Trophoblast cell (in vitro differentiated cells and primary cell): ENCODE data around the gene LAMB4.

Source experiments
- DNase-seq, 2 donors: peaks; one replicate each; pipeline ENCODE4 v3.0.0-alpha.2; 2016
- H2AFZ ChIP-seq: 2 replicates; pipeline ENCODE4 v1.6.1; 2013; ENCODE audit warnings: low read length, moderate library complexity, mild to moderate bottlenecking; ENCODE audit not compliant: insufficient read depth, poor library complexity
- H2AK5ac ChIP-seq: 2 replicates; pipeline ENCODE4 v1.6.1; 2013; ENCODE audit warnings: mild to moderate bottlenecking, low read length
- H2BK120ac ChIP-seq: 2 replicates; pipeline ENCODE4 v1.6.1; 2013; ENCODE audit warnings: low read length, mild to moderate bottlenecking, moderate library complexity; ENCODE audit not compliant: insufficient read depth, poor library complexity
- H2BK12ac ChIP-seq: 2 replicates; pipeline ENCODE4 v1.6.1; 2013; ENCODE audit warnings: mild to moderate bottlenecking, low read length, moderate library complexity
- H2BK5ac ChIP-seq: 2 replicates; pipeline ENCODE4 v1.6.1; 2013; ENCODE audit warnings: low read length, low read depth, moderate library complexity, mild to moderate bottlenecking; ENCODE audit not compliant: poor library complexity
- H3K14ac ChIP-seq: 2 replicates; pipeline ENCODE4 v1.6.1; 2013; ENCODE audit warnings: mild to moderate bottlenecking, low read length
- H3K18ac ChIP-seq: 2 replicates; pipeline ENCODE4 v1.6.1; 2013; ENCODE audit warnings: mild to moderate bottlenecking, low read length
- H3K23ac ChIP-seq: 2 replicates; pipeline ENCODE4 v1.6.1; 2013; ENCODE audit warnings: low read length
- H3K27ac ChIP-seq: 2 replicates; pipeline ENCODE4 v1.5.1; 2013; ENCODE audit warnings: low read depth, mild to moderate bottlenecking, inconsistent platforms, low read length, moderate library complexity
- H3K27me3 ChIP-seq: 2 replicates; pipeline ENCODE4 v1.6.1; 2013; ENCODE audit warnings: inconsistent platforms, mild to moderate bottlenecking, low read length, moderate library complexity; ENCODE audit not compliant: insufficient read depth
- H3K36me3 ChIP-seq, 2 experiments: 1 replicate in 1 of 2; 2 replicates in 1 of 2; pipeline ENCODE4 v1.6.1; 2013; ENCODE audit warnings: low read length in 2 of 2, mild to moderate bottlenecking in 2 of 2, moderate library complexity in 1 of 2; ENCODE audit not compliant: insufficient read depth in 2 of 2, control insufficient read depth in 1 of 2
- H3K4ac ChIP-seq: 2 replicates; pipeline ENCODE4 v1.6.1; 2013; ENCODE audit warnings: low read depth, mild to moderate bottlenecking, low read length, moderate library complexity
- H3K4me1 ChIP-seq, 2 experiments: 1 replicate in 1 of 2; 2 replicates in 1 of 2; pipeline ENCODE4 v1.6.1; 2013; ENCODE audit warnings: low read length in 2 of 2, mild to moderate bottlenecking in 2 of 2, moderate library complexity in 1 of 2; ENCODE audit not compliant: insufficient read depth in 2 of 2, control insufficient read depth in 1 of 2
- H3K4me2 ChIP-seq: 2 replicates; pipeline ENCODE4 v1.6.1; 2013; ENCODE audit warnings: inconsistent platforms, mild to moderate bottlenecking, low read length, moderate library complexity
- H3K4me3 ChIP-seq: 2 replicates; pipeline ENCODE4 v1.5.1; 2013; ENCODE audit warnings: mild to moderate bottlenecking, low read depth, low read length, inconsistent platforms
- H3K79me1 ChIP-seq: one replicate; pipeline ENCODE4 v1.6.1; 2013; ENCODE audit warnings: low read length
- H3K79me2 ChIP-seq: 2 replicates; pipeline ENCODE4 v1.6.1; 2013; ENCODE audit warnings: low read length, mild to moderate bottlenecking; ENCODE audit not compliant: control insufficient read depth, insufficient read depth, poor library complexity
- H3K9ac ChIP-seq: 2 replicates; pipeline ENCODE4 v1.6.1; 2013; ENCODE audit warnings: mild to moderate bottlenecking, low read length
- H3K9me3 ChIP-seq: 2 replicates; pipeline ENCODE4 v1.6.1; 2013; ENCODE audit warnings: low read depth, mild to moderate bottlenecking, control low read depth, inconsistent platforms, low read length; ENCODE audit not compliant: insufficient read depth
- H4K12ac ChIP-seq: 2 replicates; pipeline ENCODE4 v1.6.1; 2013; ENCODE audit warnings: low read depth, mild to moderate bottlenecking, low read length, moderate library complexity
- H4K8ac ChIP-seq: 2 replicates; pipeline ENCODE4 v1.6.1; 2013; ENCODE audit warnings: low read depth, mild to moderate bottlenecking, low read length, moderate library complexity
- H4K91ac ChIP-seq: one replicate; pipeline ENCODE4 v1.6.1; 2013; ENCODE audit warnings: low read depth, mild to moderate bottlenecking, low read length, moderate library complexity
- WGBS: extraction: QIAGEN DNeasy Blood & Tissue Kit; methylation state at CpG from one replicate; pipeline ENCODE4 v1.1.7; 2013; ENCODE audit warnings: missing lambda C conversion rate; ENCODE audit not compliant: insufficient read length, insufficient coverage; ENCODE audit errors: extremely low coverage; 5-methylcytosine and 5-hydroxymethylcytosine counted together

The LAMB4 gene

GRCh38 chr7:108127461-108127860 lies 2.7 kb downstream of the LAMB4 start:
- Histone ChIP-seq H3K4me2 (peak overlapping the region; percentile 0), H2BK120ac (peak overlapping the region; percentile 40), H3K9ac (no peak overlapping the region), H2AK5ac (no peak overlapping the region), H3K4ac (no peak overlapping the region), H2BK12ac (peak overlapping the region; percentile 33), H2AFZ (no peak overlapping the region), H3K4me1 (peaks cover 11% of the 10 kb centered on the region in 2 experiments), H3K79me2 (no peaks in the 10 kb centered on the region), H4K91ac (peak overlapping the region; percentile 24), H2BK5ac (peak overlapping the region; percentile 7), H3K27ac (peak overlapping the region; percentile 52), H4K8ac (no peak overlapping the region), H4K12ac (no peak overlapping the region), H3K18ac (peak overlapping the region; percentile 15), H3K36me3 (no peaks in the 10 kb centered on the region), H3K27me3 (no peaks in the 10 kb centered on the region), H3K79me1 (peaks cover 8% of the 10 kb centered on the region), H3K9me3 (peaks cover 2% of the 10 kb centered on the region), H3K4me3 (no peak overlapping the region), H3K14ac (no peak overlapping the region), H3K23ac (no peak overlapping the region)
- no CpG with 5 or more reads among the region's 5 CpGs for WGBS
- no peak for DNase-seq

- no peak for DNase-seq
- Histone ChIP-seq H4K91ac (no peak overlapping the region), H2AK5ac (no peak overlapping the region), H3K4me3 (no peak overlapping the region), H3K4ac (no peak overlapping the region), H3K36me3 (no peaks in the 10 kb centered on the region), H3K79me1 (peaks cover 6% of the 10 kb centered on the region), H2AFZ (no peak overlapping the region), H3K14ac (no peak overlapping the region), H2BK120ac (no peak overlapping the region), H4K8ac (no peak overlapping the region), H2BK5ac (no peak overlapping the region), H3K27ac (no peak overlapping the region), H3K79me2 (no peaks in the 10 kb centered on the region), H3K4me2 (no peak overlapping the region), H2BK12ac (no peak overlapping the region), H3K4me1 (peaks cover 9% of the 10 kb centered on the region in 2 experiments), H3K9me3 (peaks cover 2% of the 10 kb centered on the region), H3K9ac (no peak overlapping the region), H3K18ac (no peak overlapping the region), H4K12ac (no peak overlapping the region), H3K23ac (no peak overlapping the region), H3K27me3 (no peaks in the 10 kb centered on the region)
- WGBS, result no CpG with 5 or more reads among the region's 3 CpGs
Observed at GRCh38 chr7:108124820-108125219, 5.3 kb downstream of the LAMB4 start.

GRCh38 chr7:108122181-108122580 lies 8.0 kb downstream of the LAMB4 start:
- Histone ChIP-seq H3K27me3 (no peaks in the 10 kb centered on the region), H3K18ac (no peak overlapping the region)

GRCh38 chr7:108120933-108121332 lies 9.2 kb downstream of the LAMB4 start:
- peak in 1 of 2 donors; percentile 76 for DNase-seq
- Histone ChIP-seq H4K8ac (no peak overlapping the region), H3K23ac (no peak overlapping the region), H3K18ac (no peak overlapping the region), H3K27me3 (no peaks in the 10 kb centered on the region), H3K4ac (no peak overlapping the region), H3K4me1 (no peaks in the 10 kb centered on the region), H3K14ac (no peak overlapping the region), H4K91ac (no peak overlapping the region), H2BK5ac (no peak overlapping the region), H3K36me3 (no peaks in the 10 kb centered on the region), H3K79me1 (no peaks in the 10 kb centered on the region), H3K27ac (no peak overlapping the region), H2AFZ (no peak overlapping the region), H3K79me2 (no peaks in the 10 kb centered on the region), H4K12ac (no peak overlapping the region), H3K4me3 (no peak overlapping the region), H3K9ac (no peak overlapping the region), H3K4me2 (no peak overlapping the region), H3K9me3 (no peaks in the 10 kb centered on the region), H2AK5ac (no peak overlapping the region), H2BK12ac (no peak overlapping the region), H2BK120ac (no peak overlapping the region)
- WGBS, result no CpG with 5 or more reads among the region's 3 CpGs

More at GRCh38 chr7:108122181-108122580, 8.0 kb downstream of the LAMB4 start:
- Histone ChIP-seq H3K9me3 (no peaks in the 10 kb centered on the region), H2BK120ac (no peak overlapping the region), H3K36me3 (no peaks in the 10 kb centered on the region), H3K23ac (no peak overlapping the region), H3K4me3 (no peak overlapping the region), H3K4ac (no peak overlapping the region), H2BK5ac (no peak overlapping the region), H2AK5ac (no peak overlapping the region), H2AFZ (no peak overlapping the region), H3K4me1 (no peaks in the 10 kb centered on the region), H4K8ac (no peak overlapping the region), H3K79me1 (no peaks in the 10 kb centered on the region), H3K79me2 (no peaks in the 10 kb centered on the region), H3K9ac (no peak overlapping the region), H3K27ac (no peak overlapping the region), H3K14ac (no peak overlapping the region), H2BK12ac (no peak overlapping the region), H3K4me2 (no peak overlapping the region), H4K91ac (no peak overlapping the region), H4K12ac (no peak overlapping the region)
- DNase-seq, result no peak
